Measurements from ENCODE around the gene ASB17.
"Not testable (repeated sequence)": the region's sequence is repeated elsewhere in the genome, so short reads cannot be mapped to it uniquely, and the experiment has no call there.

The ASB17 gene, protein sequence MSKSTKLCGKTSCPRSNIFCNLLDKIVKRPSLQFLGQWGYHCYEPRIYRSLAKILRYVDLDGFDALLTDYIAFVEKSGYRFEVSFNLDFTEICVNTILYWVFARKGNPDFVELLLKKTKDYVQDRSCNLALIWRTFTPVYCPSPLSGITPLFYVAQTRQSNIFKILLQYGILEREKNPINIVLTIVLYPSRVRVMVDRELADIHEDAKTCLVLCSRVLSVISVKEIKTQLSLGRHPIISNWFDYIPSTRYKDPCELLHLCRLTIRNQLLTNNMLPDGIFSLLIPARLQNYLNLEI

DNA sequence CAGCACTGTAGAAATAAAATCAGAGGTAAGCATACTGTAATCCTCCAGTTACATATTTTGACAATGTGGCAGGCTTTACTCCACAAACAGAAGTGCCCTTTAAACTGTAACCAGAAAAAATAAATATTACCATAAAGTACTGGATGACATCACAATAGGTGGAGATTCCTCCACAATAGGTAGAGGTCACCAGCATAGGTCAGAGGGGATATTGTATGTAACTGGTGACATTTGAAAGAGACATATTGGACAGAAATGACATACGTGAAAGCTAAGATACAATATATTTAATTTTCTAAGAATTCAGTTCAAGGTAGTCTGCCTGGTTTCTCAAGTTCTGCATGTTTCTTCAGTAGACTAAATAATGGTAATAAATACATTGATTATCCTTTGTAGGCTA lies at the start of gene ASB17:
Gene ASB17, minus strand, starts transcription at position 101 of the 400 bp plus-strand sequence. CDS start 113 bp downstream, outside the sequence.
- DNase-seq, result no peak

DNA sequence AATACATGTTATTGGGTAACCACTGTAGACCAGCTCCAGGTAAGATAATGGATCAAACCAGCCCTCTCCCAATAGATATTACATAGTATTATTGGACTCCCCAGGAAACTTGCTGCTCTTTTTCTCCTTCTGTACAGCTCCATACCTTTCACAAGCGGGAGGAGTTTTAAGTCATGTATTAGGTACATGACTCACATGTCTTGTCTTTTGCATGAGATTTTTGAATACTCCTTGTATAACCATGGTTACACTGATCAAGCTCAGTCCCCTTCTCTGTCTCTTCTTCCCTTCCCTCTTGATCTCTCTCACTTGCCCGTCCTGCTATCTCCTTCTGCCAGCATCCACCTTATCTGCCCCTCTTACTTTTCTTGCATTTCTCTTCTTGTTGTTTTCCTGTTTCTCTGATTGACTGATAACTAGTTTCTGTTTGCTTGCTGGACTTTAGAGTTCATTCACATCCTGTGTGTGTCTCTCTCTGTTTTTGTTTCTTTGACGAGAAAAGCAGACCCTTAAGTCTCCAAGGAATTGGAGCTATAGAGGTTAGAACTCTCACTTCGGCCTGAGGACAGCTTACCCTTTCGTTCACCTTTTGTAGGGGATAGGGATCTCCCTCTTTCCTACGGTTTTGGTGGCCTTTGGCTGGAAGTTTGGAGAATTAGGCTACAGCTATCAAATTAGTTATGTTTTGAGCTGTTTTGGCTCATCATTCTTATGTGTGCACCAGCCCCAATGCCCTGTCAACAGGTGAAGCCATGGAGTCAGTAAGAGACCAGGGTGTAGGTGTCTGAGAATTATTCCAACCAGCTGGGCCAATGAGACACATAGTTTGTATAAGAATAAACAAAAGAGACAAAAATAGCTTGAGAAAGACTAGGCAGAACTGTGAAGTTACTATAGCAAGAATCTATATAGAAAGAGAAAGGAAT lies 49.0 kb upstream of the ASB17 start:
- no peak for DNase-seq

DNA sequence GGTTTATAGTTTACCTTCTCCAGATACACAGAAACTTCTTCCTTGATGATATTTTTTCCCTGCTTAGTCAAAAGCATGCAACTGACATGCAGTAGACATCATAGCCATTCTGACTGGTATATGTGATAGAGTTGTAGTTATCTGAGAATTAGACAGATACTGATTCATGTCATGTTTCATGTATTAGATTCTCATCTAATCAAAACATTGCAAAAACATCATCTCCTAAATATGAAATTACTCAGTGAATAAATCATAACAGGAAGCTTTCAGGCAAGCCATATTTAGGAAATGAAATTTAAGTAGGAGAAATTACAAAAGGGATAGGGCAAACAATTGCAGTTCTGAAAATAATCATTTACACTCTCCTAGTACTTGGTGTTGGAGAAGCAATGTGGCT lies 38.4 kb upstream of the ASB17 start:
- no peak for DNase-seq

DNA sequence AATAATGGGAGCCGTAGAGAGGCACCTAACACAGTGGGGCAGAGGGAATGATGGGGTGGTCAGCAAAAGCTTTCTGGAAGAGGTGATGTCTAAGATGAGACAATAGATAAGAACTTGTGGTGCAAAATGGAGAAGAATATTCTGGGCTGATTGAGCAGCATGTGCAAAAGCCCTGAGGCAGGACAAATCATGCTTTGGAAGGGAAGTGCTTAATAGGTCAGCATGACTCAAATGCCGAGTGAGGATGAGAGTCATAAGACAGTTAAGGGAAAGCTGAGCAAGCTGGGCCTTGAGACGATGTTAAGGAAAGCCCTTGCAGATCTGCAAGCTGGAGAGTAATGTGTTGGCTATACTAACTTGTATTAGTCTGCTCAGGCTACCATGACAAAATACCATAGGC lies 37.3 kb upstream of the ASB17 start:
- DNase-seq, result no peak

DNA sequence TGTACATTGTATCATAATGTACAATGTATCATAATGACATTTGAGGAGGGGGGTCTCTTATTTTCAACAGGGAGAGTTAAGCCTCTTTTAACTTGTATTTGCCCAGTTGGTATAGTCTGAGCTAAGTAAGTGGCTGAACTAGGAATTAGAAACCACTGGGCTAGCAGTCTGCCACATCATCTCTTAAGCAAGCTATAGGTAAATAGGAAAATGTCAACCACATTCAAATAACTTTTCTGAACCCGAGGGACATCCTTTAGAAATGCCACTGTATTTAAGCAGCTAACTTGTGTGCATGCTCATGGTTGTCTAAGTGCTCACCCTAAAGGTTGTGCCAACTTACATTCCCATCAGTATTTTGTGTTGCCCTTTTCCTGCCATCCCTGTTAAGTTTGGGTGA lies 35.5 kb upstream of the ASB17 start:
- DNase-seq, result no peak

DNA sequence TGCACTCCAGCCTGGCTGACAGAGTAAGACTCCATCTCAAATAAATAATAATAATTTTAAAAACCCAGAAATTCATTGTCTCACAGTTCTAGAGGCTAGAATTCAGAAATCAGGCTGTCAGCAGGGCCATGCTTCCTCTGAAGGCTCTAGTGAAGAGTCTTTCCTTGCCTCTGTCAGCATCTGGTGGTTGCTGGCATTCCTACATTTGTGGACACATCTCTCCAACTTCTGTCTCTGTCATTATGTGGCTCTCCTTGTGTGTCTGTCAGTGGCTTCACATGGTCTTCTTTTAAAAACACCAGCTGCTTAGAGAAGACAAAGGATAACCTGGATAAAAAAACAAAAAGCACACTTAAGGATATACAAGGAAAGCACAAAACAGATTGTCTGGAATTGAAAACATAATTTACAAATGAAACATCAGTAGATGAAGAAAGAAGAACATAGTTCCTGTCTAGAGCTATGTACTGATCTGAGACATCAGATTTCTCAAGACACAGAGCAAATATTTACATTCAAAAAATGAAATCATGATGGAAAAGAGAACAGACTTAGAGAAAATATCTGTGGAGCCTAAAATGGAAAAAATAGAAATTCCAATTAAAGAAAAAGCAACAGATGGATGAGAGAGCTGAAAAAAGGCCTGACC lies 32.7 kb upstream of the ASB17 start:
- DNase-seq, result no peak

DNA sequence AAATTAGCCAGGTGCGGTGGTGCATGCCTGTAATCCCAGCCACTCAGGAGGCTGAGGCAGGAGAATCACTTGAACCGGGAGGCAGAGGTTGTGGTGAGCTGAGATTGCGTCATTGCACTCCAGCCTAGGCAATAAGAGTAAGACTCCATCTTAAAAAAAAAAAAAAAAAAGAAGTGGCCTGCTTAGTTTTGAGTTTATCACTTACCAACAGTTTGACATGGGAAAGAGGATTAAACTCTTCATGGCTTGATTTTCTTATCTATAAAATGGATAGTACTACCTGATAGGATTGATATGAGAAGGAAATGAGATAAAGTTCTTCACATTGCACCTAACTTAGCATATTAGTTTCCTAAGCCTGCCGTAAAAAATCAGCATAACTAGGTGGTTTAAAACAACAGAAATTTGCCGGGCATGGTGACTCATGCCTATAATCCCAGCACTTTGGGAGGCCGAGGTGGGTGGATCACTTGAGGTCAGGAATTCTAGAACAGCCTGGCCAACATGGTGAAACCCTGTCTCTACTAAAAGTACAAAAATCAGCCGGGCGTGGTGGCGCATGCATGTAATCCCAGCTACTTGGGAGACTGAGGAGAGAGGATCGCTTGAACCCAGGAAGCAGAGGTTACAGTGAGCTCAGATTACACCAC lies 32.0 kb upstream of the ASB17 start:
- DNase-seq, result not testable (repeated sequence)

DNA sequence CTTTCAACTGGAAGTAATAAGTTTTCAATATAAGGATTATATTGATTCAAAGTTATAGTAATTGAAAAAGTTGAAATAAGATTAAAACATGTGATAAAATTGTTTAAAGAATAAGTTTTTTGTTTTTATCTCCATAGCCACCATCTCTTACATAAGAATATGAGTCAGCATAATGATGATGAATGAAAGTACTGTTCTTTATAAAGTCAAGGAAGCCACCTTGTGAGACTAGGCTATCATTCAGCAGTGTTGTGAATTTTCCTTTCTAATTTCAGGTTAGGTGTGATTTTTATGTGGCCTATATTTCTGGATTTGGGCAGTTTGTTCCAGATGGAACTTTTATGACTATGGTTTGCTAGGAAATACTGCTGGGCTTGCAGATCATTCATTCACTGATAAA lies 22.4 kb upstream of the ASB17 start:
- DNase-seq, result no peak

DNA sequence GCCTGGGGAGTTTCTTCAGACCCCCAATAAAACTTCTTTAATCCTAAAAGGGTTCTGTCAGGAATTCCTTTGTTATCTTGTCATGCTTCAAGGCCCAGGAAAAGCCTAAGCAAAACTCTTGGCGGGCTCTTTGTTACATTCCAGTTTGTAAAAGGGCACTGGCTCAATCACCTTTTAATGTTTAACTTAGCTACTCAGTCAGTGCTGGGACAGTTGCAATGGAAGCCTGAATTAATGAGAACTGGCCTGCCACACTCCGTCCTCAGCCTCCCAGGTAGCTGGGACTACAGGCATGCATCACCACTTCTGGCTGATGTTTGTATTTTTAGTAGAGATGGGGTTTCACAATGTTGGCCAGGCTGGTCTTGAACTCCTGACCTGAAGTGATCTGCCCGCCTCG lies 21.3 kb upstream of the ASB17 start:
- DNase-seq, result no peak

DNA sequence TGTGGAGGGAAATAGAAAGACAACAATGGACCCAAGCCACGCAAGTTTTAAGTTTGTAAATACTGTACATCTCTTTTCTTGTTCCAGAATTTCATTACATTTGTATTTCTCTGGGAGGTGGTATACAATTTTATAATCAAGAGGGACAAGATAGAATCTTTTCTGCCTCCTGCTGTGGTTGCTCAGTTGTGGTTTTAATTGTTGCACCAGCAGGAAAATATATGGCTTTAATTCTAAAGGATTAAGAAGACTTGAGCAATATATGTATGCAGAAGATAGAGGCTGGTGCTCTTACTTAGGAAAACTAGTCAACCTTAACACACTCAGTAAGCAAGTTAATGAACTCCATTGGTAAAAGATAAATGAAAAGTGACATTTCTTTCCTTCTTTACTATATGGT lies 19.8 kb upstream of the ASB17 start:
- DNase-seq, result no peak

DNA sequence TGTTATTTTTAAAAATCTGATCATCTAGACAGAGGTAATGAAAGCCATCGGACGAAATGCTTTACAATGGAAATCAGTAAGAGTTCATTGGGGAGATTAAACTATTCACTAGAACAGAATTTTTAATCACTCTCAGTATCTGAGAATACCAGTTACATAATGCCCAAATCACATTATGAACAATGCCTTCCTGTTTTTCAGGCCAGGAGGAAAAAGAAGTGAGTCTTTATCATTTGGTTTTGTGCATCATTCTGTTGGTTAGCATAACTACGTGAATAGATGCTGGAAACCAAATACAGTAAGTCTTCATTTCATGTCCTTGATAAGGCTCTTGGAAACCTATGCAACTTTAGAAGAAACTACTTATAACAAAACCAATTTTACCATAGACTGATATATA lies 18.0 kb upstream of the ASB17 start:
- no peak for DNase-seq

DNA sequence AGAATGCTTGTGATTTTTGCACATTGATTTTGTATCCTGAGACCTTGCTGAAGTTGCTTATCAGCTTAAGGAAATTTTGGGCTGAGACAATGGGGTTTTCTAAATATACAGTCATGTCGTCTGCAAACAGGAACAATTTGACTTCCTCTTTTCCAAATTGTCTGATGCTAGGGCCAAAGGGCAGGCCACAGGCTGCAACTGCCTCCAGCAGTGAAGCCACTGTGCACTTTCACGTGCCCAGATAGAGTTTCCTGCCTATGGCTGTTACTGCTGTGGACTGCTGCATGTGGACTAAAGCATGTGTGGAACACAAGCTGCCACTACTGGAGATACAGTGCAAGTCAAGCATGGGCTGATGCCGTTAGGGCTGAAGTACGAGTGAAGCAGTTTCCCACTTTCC lies 10.8 kb upstream of the ASB17 start:
- DNase-seq, result not testable (repeated sequence)

DNA sequence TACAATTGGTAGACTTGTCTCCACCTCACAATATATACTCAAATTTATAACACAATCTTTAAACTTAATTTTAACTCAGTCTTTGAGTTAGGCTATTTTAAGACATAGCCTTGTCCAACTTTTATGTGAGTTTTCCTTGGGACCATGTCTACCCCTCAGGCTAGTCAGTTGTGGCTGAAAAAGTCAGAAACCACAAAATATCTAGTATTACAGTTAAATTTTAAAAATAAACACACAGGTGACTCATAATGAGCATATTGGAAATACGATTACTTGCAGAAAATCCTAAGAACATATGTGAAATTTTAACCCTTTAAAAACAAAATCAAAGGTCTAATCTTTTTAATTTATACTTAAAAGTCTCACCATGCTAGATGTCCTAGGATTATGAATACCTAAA lies 4.8 kb upstream of the ASB17 start:
- no peak for DNase-seq

DNA sequence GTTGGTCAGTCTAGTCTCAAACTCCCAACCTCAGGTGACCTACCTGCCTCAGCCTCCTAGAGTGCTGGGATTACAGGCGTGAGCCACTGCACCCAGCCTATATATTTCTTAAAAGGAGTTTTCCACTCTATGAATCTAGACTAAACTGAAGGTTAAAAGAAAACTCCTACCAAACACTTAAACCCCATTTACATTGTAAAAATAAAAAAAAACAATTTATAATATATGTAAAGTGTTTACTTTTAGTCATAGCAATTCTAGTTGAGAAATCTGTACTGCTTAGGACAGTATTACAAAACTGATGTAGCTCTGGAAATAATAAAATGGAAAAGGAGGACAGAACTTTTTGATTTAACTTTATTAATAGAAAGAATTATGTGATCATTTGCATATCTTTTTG lies 9.5 kb downstream of the ASB17 start:
- DNase-seq, result no peak

DNA sequence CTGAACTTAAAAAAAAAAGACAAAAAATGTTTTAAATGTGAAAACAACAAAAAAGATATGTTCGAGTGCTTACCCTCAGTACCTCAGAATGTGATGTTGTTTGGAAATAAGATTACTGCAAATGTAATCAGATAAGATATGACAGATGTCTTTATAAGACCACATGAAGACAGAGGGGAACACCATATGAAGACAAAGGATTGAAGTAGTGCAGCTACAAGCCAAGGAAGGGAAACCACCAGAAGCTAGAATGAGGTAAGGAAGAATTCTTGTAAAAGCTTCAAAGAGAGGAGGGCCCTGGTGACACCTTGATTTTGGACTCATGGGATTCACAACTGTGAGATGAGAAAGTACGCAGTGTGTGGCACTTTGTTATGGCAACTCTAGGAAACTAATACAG lies 15.4 kb downstream of the ASB17 start:
- no peak for DNase-seq

DNA sequence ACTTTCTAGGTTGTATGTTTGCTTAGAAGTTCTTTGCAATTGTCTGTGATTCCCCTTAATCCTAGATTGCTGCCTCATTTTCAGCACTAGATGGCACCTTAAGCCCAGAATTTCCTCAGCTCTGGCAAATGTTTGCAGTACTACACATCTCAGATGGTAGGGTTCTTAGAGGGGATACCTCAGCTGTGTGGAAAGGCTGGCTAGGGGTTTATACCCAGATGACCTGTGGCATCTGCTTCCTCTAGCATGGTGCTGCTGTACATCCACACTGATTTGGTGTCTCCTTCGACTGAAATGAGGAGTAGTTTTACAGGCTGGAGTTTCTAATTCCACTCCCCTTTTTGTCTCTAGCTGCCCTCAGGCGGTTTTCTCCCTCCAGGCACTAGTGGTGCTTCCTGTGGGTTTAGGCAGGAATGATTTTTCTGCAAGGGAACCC lies 23.5 kb downstream of the ASB17 start:
- peak in 1 of 2 donors; percentile 8 for DNase-seq

DNA sequence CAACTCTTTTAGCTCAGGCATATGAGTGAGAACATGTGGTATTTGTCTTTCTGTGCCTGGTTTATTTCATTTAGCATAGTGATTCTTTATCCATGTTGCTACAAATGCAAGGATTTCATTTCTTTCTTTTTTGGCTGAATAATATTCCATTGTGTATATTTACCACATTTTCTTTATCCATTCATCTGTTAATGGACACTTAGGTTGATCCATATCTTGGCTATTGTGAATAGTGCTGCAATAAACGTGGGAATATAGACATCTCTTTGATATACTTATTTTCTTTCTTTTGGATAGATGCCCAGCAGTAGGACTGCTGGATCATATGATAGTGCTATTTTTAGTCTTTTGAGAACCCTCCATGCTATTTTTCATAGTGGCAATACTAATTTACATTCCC lies 30.8 kb downstream of the ASB17 start:
- no peak for DNase-seq

DNA sequence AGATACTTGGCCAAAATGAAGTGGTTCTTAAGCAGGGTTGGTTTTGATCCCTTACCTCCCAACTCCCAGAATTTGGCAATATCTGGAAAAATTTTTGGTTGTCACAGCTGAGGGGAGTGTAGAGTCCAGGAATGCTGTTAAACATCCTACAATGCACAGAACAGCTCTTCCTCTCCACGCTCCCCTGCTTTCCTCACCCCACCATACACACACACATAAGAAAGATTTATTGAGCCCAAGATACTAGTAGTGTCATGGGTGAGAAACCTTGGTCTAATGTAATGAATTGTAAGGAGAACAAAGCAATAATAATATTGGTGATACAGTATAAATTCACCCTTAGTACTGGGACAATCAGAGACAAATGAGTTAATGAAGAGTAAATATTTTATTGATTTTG lies 47.8 kb downstream of the ASB17 start:
- DNase-seq, result no peak

DNA sequence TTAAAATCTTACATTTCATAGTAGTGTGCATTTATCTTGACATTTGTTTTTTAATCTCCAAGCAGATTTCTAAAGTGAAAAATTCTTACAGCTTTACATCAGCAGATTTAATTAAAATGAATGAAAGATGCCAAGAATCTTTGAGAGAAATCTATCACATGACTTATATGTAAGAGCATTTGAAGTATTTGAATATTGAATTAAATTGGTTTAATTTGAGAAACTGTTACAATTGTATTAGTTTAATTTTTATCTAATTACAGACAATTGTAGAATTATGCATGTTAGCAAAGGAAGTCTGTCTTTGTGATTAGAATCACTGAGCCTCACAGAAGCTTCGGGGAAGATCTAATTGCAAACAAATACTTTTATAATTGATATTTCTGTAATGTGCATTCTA lies 52.2 kb downstream of the ASB17 start:
- DNase-seq, result no peak

DNA sequence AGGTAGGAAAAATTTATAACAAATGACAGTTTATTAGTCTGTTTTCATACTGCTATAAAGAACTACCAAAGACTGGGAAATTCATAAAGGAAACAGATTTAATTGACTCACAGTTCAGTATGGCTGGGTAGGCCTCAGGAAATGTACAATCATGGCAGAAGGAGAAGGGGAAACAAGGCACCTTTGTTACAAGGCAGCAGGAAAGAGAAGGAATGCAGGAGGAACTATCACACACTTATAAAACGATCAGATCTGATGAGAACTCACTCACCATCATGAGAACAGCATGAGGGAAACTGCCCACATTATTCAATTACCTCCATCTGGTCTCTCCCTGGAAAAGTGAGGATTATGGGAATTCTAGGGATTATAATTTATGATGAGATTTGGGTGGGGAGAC lies 61.3 kb downstream of the ASB17 start:
- no peak for DNase-seq

Measured in hippocampal formation (tissue), 2 donors.